ENCODE results near the gene KCNH1. TPM values are rescaled to one million over a fixed set of nuclear protein-coding genes. Genes with fewer than 3 reads are reported as not detected.

The KCNH1 gene
- total RNA-seq = not detected in 2 replicates

GRCh38 chr1:211133836-211134669 is at the start of gene KCNH1:
TSS of gene KCNH1 (minus strand) at chr1:211134148. CDS start at chr1:211133945, 203 bp downstream.
- intact Hi-C loops (cut with micrococcal nuclease) = loop anchor here (1.0 to 5.0 kb wide), 4 partner anchors 378 to 991 kb away; no protein-coding TSS in a partner anchor
- H3K36me3 Mint-ChIP-seq (ENCODE audit: low read depth) = no peaks in the 10 kb centered on the region
- TF ChIP-seq CTCF (IDR thresholded peaks at IDR 0.05) = no peak
- H3K27me3 Mint-ChIP-seq = peaks cover 55% of the 10 kb centered on the region
- H3K9me3 Mint-ChIP-seq = no peaks in the 10 kb centered on the region
- CTCF ChIA-PET = interaction anchor here (0.9 to 1.5 kb wide), 14 partner anchors 9 to 732 kb away, joined by 3 to 6 read pairs (median 4); no protein-coding TSS in a partner anchor
- no peak within 1 kb of the TSS for H3K27ac Mint-ChIP-seq
- peak; percentile 87 for ATAC-seq (ENCODE audit: low read depth)
- DNase-seq = peak; percentile 59
- POLR2A ChIA-PET = no interaction called here
- peak within 1 kb of the TSS; percentile 67 for H3K4me3 Mint-ChIP-seq
- H3K4me1 Mint-ChIP-seq = peaks cover 7% of the 10 kb centered on the region

GRCh38 chr1:211182746-211183145 is 48.8 kb upstream of the KCNH1 start:
- peaks cover 8% of the 10 kb centered on the region for H3K27me3 Mint-ChIP-seq
- no peak for DNase-seq
- H3K27ac Mint-ChIP-seq = no peak overlapping the region
- no peak for TF ChIP-seq CTCF (IDR thresholded peaks at IDR 0.05)
- ChIA-PET POLR2A (no interaction called here), CTCF (no interaction called here)
- intact Hi-C loops (cut with micrococcal nuclease) = no loop called here
- H3K4me1 Mint-ChIP-seq = no peaks in the 10 kb centered on the region
- H3K36me3 Mint-ChIP-seq (ENCODE audit: low read depth) = no peaks in the 10 kb centered on the region
- H3K9me3 Mint-ChIP-seq = no peaks in the 10 kb centered on the region
- H3K4me3 Mint-ChIP-seq = no peak overlapping the region
- no peak for ATAC-seq (ENCODE audit: low read depth)

GRCh38 chr1:211174375-211174774 is 40.4 kb upstream of the KCNH1 start:
- no peak for TF ChIP-seq CTCF (IDR thresholded peaks at IDR 0.05)
- peaks cover 5% of the 10 kb centered on the region for H3K27me3 Mint-ChIP-seq
- intact Hi-C loops (cut with micrococcal nuclease) = no loop called here
- H3K9me3 Mint-ChIP-seq = peaks cover 13% of the 10 kb centered on the region
- peaks cover 4% of the 10 kb centered on the region for H3K36me3 Mint-ChIP-seq (ENCODE audit: low read depth)
- POLR2A ChIA-PET = no interaction called here
- CTCF ChIA-PET = no interaction called here
- no peak overlapping the region for H3K27ac Mint-ChIP-seq
- H3K4me3 Mint-ChIP-seq = no peak overlapping the region
- DNase-seq (no peak), ATAC-seq (ENCODE audit: low read depth) (no peak)
- H3K4me1 Mint-ChIP-seq = no peaks in the 10 kb centered on the region

- CTCF ChIA-PET = no interaction called here
Measured at GRCh38 chr1:211172657-211173056, 38.7 kb upstream of the KCNH1 start.

More at GRCh38 chr1:211172657-211173056, 38.7 kb upstream of the KCNH1 start:
- no peak for TF ChIP-seq CTCF (IDR thresholded peaks at IDR 0.05)
- ATAC-seq (ENCODE audit: low read depth) (no peak), DNase-seq (no peak)
- Mint-ChIP-seq H3K36me3 (ENCODE audit: low read depth) (peaks cover 5% of the 10 kb centered on the region), H3K9me3 (peaks cover 21% of the 10 kb centered on the region), H3K4me3 (no peak overlapping the region), H3K27ac (no peak overlapping the region), H3K4me1 (no peaks in the 10 kb centered on the region), H3K27me3 (no peaks in the 10 kb centered on the region)
- POLR2A ChIA-PET = no interaction called here
- intact Hi-C loops (cut with micrococcal nuclease) = no loop called here

All from activated B cell treated with CpG ODN at 0.5 μM for 24 hours (primary cell).